CD4-positive, alpha-beta T cell treated with Interleukin-6 at 100 ng/mL for 8 hours (primary cell): ENCODE data around the gene RDH8.
"Not testable (repeated sequence)": the region's sequence is repeated elsewhere in the genome, so short reads cannot be mapped to it uniquely, and the experiment has no call there.

Source experiments
- DNase-seq: peaks from one replicate; pipeline ENCODE4 v3.0.0-alpha.2; 2020; ENCODE audit warnings: mixed read lengths, low spot score

The RDH8 gene

DNA sequence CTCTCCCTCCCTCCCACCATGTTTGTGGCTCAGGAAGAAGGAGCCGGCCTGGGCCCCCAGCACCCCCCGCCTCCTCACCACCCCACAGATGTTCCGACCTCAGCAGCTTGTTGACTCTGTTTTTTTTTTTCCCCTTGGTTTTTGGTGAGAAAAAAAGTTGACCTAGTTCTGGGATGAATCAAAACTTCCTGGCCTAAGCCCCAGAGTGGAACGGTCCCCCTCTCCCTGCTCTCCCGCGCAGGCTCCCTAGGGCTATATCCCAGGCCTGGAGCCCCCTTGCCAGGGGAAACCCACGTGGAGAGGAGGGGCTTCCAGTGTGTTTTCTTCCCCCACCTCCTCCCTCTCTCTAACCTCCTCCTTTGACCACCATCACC, 7.0 kb upstream of the RDH8 start:
- no peak for DNase-seq

- no peak for DNase-seq
Observed at GRCh38 chr19:10006752-10007323, 6.4 kb upstream of the RDH8 start.

GRCh38 chr19:10007371-10008183, 5.7 kb upstream of the RDH8 start:
- DNase-seq = no peak

DNA sequence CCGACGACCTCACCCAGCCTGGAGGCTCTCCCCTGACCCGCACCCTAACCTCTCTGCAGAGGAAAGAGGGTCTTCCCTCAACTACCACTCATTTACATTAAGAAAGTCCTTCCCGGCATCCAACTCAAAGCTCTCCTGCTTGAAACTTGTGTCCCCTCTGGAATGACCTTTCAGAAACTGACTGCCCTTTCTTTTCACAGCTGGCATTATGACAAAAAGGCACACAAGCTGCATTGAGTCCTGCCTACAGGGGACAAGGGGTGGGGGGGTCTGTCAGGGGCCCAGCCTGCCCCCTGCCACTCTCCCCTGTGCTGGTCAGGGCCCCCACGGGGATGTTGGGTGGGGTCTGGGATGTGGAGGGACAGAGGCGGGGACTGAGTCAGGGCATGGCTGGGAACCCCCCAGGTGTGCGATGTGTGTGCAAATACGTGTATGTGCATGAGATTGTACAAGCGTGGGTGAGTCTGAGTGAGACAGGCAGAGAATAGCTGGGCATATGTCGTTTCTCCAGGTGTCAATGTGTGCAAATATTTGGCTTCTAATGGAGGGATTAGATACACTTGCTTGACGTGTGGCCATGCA, 5.0 kb upstream of the RDH8 start:
- no peak for DNase-seq

DNA sequence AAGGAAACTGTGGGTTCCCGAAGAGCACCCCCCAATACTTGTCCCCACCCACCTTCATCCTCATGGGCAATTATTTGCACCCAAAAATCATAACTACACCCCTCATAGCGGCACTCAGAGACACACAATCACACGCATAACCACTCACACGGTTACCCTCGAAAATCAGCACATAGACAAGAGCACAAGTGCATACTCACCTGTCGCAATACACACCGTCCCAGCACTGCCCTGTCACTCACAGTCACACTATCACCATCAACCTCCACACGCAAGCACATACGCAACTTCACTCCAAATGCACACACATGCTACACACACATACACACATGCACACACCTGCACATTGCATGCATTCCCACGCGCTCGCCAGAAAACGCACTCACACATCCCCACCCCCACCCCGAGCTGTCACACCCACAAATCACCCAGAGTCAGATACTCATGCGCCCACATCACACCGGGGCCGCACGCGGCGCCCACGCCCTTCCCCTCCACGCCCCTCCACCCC, 3.5 kb upstream of the RDH8 start:
- DNase-seq = no peak

DNA sequence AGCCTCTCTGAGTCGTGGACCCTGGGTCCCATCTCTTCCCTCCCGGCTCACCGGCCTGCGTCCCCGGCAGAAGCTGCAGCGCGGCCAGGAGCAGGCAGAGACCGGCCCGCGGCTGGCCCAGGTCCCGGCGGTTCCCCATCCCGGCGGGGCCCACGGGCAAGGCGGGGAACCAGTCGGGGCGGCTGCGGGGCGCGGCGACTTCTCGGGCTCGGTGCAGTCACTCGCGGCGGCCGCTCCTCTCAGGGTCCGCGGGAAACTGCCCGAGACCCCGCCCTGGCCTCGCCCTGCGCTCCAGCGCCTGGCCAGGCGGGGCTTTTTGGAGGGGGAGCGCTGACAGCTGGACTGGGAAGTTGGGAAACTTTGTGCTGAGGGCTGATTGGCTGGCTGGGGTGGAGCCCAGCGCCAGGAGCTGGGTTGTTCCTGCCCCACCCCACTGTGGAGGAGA, 3.0 kb upstream of the RDH8 start, which contains the start of gene COL5A3:
Gene COL5A3 (minus strand): TSS at position 258 of the 445 bp plus-strand sequence. CDS start 119 bp downstream, at position 139.
- DNase-seq = no peak

GRCh38 chr19:10010939-10011338, 2.3 kb upstream of the RDH8 start:
- no peak for DNase-seq

DNA sequence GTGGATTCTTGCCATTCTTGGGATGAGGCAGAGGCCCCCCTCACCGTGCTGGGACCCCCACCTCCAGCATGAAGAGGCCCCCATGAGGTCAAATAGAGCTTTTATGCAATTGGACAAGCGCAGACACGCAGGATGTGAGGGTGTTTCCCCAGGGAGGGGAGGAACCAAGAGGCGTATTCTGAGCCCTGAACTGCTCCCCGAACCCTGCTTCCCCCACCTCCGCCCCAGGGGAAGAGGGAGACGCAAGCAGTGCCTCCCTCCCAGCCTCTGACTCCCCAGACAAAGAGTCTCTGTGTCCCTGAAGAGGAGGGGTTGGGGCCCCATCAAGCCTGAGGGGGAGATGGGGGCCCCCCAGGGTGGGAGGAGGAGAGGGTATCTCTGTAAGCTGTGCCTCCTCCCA, 1.3 kb upstream of the RDH8 start:
- no peak for DNase-seq

- no peak for DNase-seq
Observed at GRCh38 chr19:10013834-10014618, 743 bp downstream of the RDH8 start.

DNA sequence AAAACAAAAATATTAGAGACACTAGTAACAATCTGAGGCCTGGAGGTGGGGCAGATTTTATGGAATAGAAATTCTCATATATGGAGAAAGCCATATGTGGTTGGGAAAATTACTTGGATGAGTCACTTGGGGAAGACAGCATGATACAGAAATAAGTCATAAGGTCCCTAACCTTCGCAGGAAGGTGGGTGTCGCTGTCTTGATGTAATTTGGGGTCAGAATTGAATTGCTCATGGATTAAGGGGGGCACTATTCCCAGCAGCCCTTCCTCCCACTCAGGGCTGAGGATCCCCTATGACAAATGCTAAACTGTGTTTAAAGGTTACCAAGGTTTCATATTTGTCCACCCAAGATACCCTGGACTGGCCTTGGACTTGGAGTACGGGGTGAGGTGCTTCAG, 5.0 kb downstream of the RDH8 start:
- no peak for DNase-seq

- DNase-seq = no peak
Observed at GRCh38 chr19:10018786-10019185, 5.5 kb downstream of the RDH8 start.

DNA sequence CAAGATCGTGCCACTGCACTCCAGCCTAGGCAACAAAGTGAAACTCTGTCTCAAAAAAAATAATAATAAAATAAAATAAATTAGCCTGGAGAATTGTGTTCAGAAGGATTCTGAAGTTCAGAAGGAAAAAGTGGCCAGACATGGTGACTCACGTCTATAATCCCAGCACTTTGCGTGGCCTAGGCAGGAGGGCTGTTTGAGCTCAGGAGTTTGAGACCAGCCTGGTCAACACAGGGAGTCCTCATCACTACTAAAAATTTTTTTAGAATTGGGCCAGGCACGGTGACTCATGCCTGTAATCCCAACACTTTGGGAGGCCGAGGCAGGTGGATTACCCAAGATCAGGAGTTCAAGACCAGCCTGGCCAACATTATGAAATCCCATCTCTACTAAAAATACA, 6.0 kb downstream of the RDH8 start:
- no peak for DNase-seq

DNA sequence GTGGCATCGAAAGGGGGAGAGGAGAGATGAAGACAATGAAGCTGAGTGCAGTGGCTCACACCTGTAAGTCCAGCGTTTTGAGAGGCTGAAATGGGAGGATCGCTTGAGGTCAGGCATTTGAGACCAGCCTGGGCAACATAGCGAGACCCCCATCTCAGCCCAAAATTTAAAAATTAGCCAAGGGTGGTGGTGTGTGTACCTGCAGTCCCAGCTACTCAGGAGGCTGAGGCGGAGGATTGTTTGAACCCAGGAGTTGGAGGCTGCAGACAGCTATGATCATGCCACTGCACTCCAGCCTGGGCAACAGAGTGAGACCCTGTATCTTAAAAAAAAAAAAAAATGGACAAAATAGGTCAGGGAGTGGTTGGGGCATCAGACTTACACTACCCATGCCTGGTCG, 7.6 kb downstream of the RDH8 start:
- no peak for DNase-seq

- DNase-seq = no peak
Observed at GRCh38 chr19:10021446-10021845, 8.2 kb downstream of the RDH8 start.

GRCh38 chr19:10021863-10022262, 8.6 kb downstream of the RDH8 start:
- no peak for DNase-seq

- DNase-seq = not testable (repeated sequence)
Observed at GRCh38 chr19:10023096-10023495, 9.8 kb downstream of the RDH8 start.

DNA sequence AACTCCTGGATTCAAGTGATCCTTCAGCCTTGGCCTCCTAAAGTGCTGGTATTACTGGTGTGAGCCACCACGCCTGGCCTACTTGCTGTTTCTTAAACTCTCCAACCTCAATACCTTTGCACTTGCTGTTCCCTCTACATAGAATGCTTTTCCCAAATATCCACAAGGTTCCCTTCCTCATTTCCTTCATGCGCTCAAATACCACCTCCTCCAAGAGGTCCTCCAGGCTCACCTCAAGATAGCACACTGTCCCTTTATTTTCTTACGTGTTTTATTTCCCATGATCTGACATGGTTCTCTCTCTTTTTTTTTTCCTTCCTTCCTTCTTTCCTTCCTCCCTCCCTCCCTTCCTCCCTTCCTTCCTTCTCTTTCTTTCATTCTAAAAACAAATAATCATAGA, 13.5 kb downstream of the RDH8 start:
- DNase-seq = no peak

DNA sequence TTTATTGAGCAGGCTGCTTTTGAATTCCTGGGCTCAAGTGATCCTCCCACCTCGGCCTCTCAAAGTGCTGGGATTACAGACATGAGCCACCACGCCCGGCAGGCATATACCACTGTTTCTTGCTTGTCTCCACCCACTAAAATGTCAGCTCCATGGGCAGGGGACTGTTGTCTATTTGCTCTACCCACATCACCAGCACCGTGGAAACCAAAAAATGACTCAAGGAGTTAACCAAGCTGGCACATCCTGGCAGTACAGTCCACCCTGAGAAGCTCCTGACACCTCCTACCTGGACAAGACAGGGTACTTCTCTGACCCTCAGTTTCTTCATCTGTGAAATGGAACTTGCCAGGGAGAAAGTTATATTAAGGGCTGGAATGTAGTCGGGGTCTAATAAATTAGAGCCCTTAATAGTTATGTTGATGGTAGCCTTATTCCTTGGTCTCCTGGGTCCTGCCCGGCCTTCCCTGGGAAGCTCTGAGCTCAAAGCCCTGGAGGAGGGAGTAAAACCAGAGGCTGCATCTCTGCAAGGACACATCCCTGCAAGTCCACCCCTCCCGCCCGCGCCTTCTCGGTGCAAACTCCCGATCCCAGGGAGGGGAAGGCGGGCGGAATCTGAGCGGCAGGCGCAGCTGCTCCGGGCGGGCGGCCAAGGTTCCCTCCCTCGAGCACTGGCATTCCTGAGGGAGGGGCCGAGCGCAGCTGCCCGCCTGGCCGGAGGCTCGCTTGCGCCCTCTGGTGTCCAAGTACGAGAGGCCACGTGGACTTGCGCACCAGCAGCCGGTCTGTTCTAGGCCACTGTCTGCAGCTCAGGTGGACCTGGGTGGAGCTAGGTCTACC, 14.1 kb downstream of the RDH8 start:
- DNase-seq = peak; percentile 67

GRCh38 chr19:10033614-10034013, 20.3 kb downstream of the RDH8 start:
- DNase-seq = no peak

GRCh38 chr19:10036601-10037071, 23.4 kb downstream of the RDH8 start:
- DNase-seq = no peak

GRCh38 chr19:10037367-10037766, 24.1 kb downstream of the RDH8 start:
- DNase-seq = no peak
